Measurements from ENCODE around the gene PMS1.

GRCh38 chr2:189916651-189917050, 132.4 kb downstream of the PMS1 start:
- TF ChIP-seq, protein P1, sequence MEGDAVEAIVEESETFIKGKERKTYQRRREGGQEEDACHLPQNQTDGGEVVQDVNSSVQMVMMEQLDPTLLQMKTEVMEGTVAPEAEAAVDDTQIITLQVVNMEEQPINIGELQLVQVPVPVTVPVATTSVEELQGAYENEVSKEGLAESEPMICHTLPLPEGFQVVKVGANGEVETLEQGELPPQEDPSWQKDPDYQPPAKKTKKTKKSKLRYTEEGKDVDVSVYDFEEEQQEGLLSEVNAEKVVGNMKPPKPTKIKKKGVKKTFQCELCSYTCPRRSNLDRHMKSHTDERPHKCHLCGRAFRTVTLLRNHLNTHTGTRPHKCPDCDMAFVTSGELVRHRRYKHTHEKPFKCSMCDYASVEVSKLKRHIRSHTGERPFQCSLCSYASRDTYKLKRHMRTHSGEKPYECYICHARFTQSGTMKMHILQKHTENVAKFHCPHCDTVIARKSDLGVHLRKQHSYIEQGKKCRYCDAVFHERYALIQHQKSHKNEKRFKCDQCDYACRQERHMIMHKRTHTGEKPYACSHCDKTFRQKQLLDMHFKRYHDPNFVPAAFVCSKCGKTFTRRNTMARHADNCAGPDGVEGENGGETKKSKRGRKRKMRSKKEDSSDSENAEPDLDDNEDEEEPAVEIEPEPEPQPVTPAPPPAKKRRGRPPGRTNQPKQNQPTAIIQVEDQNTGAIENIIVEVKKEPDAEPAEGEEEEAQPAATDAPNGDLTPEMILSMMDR (IDR thresholded peaks at IDR 0.05), result no peak
- no peak for TF ChIP-seq ZFX (IDR thresholded peaks at IDR 0.05; ENCODE audit: borderline replicate concordance)
